ENCODE measurements around the gene SLC35D2. TPM values are rescaled to one million over a fixed set of nuclear protein-coding genes. Genes with fewer than 3 reads are reported as not detected.

Gene SLC35D2
- total and polyA plus RNA-seq, 4 experiments from 2014 or later = 25.3 to 30.5 (median 30.0) TPM

DNA sequence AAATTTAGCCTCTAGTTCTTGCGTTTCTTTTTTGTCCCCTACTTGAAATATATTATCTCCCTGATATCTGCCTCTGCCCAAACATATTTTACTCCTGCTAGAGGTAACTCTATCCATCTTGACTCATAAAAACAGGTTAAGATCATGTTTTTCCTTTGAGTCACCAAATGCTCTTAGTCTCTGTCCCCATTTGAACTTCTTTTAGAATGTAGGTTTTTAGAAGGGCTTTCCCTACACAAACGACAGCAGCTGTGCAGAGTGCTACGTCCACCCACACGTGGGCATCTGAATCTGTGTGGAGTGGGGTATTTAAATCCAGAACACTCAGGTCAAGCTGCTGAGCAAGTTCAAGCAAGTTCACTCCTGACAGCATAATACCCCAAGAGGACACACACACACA lies 83.7 kb downstream of the SLC35D2 start:
- no peaks in the 10 kb centered on the region for H3K27me3 ChIP-seq (ENCODE audit: insufficient read depth, low read length)
- H3K4me1 Mint-ChIP-seq = no peaks in the 10 kb centered on the region

DNA sequence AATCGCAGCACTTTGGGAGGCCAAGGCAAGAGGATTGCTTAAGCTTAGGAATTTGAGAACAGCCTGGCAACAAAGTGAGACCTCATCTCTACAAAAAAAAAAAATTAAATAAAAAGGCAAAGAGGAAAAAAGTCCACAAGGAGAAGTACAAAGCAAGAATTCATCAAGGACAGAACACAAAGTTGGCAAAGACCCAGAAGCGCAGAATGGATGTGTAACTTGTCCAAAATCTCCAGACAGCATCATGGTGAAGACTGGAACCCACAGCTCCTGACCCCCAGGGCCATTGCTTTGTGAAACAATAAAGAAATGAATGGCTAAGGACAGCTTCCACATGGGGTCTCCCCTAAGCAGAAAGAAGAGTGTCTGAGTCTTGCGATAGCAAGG lies 89.4 kb downstream of the SLC35D2 start:
- Histone ChIP-seq H3K36me3 (ENCODE audit: insufficient read depth, low read length) (no peaks in the 10 kb centered on the region), H3K27ac (ENCODE audit: low read depth, low read length) (no peak overlapping the region), H3K4me1 (ENCODE audit: insufficient read depth, low read length) (no peaks in the 10 kb centered on the region), H3K9me3 (ENCODE audit: control insufficient read depth in 1 of 2, low read length in 2 of 2) (no peaks in the 10 kb centered on the region), H3K27me3 (ENCODE audit: insufficient read depth, low read length) (no peaks in the 10 kb centered on the region), H3K4me3 (ENCODE audit: low read length in 2 of 2) (no peak overlapping the region)
- Mint-ChIP-seq H3K36me3 (peaks cover 0 to 3% of the 10 kb centered on the region in 2 donors), H3K27me3 (no peaks in the 10 kb centered on the region), H3K4me3 (no peak overlapping the region), H3K9me3 (peaks cover 0 to 4% (median 3%) of the 10 kb centered on the region in 8 donors), H3K27ac (no peak overlapping the region), H3K4me1 (no peaks in the 10 kb centered on the region)
- intact Hi-C loops (cut with micrococcal nuclease) = no loop called here
- DNase-seq = no peak
- CTCF ChIA-PET (ENCODE audit: partially characterized antibody) = no interaction called here
- POLR2A ChIA-PET (ENCODE audit: partially characterized antibody) = no interaction called here

More for the DNA sequence above, 83.7 kb downstream of the SLC35D2 start:
- DNase-seq = no peak
- peaks cover 1 to 3% of the 10 kb centered on the region in 2 donors for H3K36me3 Mint-ChIP-seq
- peaks cover 3 to 10% (median 7%) of the 10 kb centered on the region in 8 donors for H3K9me3 Mint-ChIP-seq
- CTCF ChIA-PET (ENCODE audit: partially characterized antibody) = no interaction called here
- intact Hi-C loops (cut with micrococcal nuclease) = no loop called here
- H3K27ac Mint-ChIP-seq = no peak overlapping the region
- Histone ChIP-seq H3K4me1 (ENCODE audit: insufficient read depth, low read length) (no peaks in the 10 kb centered on the region), H3K9me3 (ENCODE audit: control insufficient read depth in 1 of 2, low read length in 2 of 2) (no peaks in the 10 kb centered on the region), H3K27ac (ENCODE audit: low read depth, low read length) (no peak overlapping the region), H3K36me3 (ENCODE audit: insufficient read depth, low read length) (no peaks in the 10 kb centered on the region), H3K4me3 (ENCODE audit: low read length in 2 of 2) (no peak overlapping the region)
- no peak overlapping the region for H3K4me3 Mint-ChIP-seq
- H3K27me3 Mint-ChIP-seq = no peaks in the 10 kb centered on the region
- POLR2A ChIA-PET (ENCODE audit: partially characterized antibody) = no interaction called here

DNA sequence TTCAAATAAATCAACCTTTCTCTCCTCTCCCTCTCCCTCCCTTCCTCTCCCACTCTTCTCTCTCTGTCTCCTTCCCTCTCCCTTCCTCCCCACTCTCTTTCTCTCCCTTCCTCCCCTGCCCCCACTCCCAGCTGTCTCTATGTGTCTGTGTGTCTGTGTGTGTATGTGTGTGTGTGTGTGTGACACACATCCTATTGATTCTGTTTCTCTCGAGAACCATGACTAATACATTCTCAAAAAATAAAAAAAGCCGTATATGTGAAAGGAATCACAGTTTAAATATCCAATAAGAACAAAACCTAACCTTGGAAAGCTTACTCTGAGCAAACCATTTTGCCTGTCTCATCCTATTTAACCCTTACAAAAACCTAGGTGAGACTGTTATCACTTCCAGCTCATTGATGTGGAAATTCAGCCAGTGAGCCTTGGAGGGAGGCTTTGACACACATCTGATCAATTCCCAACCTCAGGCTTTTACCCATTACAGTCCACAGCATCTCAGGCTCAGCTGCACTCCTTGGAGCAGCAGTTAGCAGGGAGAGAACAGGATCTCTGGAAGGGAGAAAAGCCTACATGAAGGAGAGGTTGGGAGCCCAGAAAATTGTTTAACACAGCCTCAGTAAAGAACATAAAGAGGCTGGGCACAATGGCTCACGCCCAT lies 89.9 kb downstream of the SLC35D2 start:
- Mint-ChIP-seq H3K27me3 (no peaks in the 10 kb centered on the region), H3K4me3 (no peak overlapping the region), H3K4me1 (no peaks in the 10 kb centered on the region), H3K27ac (peak overlapping the region in 1 of 7 donors; percentile 58), H3K9me3 (peaks cover 0 to 4% (median 3%) of the 10 kb centered on the region in 8 donors), H3K36me3 (peaks cover 0 to 3% of the 10 kb centered on the region in 2 donors)
- POLR2A ChIA-PET (ENCODE audit: partially characterized antibody) = no interaction called here
- no peaks in the 10 kb centered on the region for H3K36me3 ChIP-seq (ENCODE audit: insufficient read depth, low read length)
- H3K9me3 ChIP-seq (ENCODE audit: control insufficient read depth in 1 of 2, low read length in 2 of 2) = no peaks in the 10 kb centered on the region
- no peaks in the 10 kb centered on the region for H3K4me1 ChIP-seq (ENCODE audit: insufficient read depth, low read length)
- CTCF ChIA-PET (ENCODE audit: partially characterized antibody) = no interaction called here
- DNase-seq = no peak
- intact Hi-C loops (cut with micrococcal nuclease) = no loop called here
- H3K27me3 ChIP-seq (ENCODE audit: insufficient read depth, low read length) = no peaks in the 10 kb centered on the region
- H3K27ac ChIP-seq (ENCODE audit: low read depth, low read length) = no peak overlapping the region
- H3K4me3 ChIP-seq (ENCODE audit: low read length in 2 of 2) = no peak overlapping the region

DNA sequence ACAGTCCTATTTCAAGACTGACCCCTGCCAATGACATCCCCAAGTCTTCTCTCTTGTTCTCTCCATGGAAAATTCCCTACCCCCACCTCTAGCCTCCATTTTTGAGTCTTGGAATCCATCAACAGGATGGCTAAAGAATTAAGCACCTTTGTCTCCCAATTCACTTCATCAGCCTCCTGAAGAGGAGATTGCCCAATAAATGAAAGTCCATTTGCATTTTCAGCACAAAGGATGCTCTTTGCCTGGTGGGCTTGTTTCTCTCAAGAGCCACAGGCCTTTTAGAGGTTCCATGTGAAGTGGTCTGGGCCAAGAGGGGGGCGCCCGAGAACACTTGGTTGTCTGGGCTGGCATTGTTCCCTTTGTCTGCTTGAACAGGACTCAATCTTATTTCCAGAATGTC lies 94.1 kb downstream of the SLC35D2 start:
- no peak overlapping the region for H3K27ac ChIP-seq (ENCODE audit: low read depth, low read length)
- intact Hi-C loops (cut with micrococcal nuclease) = no loop called here
- no peaks in the 10 kb centered on the region for H3K36me3 ChIP-seq (ENCODE audit: insufficient read depth, low read length)
- POLR2A ChIA-PET (ENCODE audit: partially characterized antibody) = no interaction called here
- no peaks in the 10 kb centered on the region for H3K27me3 ChIP-seq (ENCODE audit: insufficient read depth, low read length)
- H3K4me3 Mint-ChIP-seq = no peak overlapping the region
- H3K9me3 Mint-ChIP-seq = peaks cover 0 to 10% (median under 1%) of the 10 kb centered on the region in 8 donors
- no peaks in the 10 kb centered on the region for H3K27me3 Mint-ChIP-seq
- CTCF ChIA-PET (ENCODE audit: partially characterized antibody) = no interaction called here
- no peak overlapping the region for H3K27ac Mint-ChIP-seq
- H3K36me3 Mint-ChIP-seq = no peaks in the 10 kb centered on the region
- no peaks in the 10 kb centered on the region for H3K4me1 Mint-ChIP-seq
- H3K9me3 ChIP-seq (ENCODE audit: control insufficient read depth in 1 of 2, low read length in 2 of 2) = no peaks in the 10 kb centered on the region
- no peaks in the 10 kb centered on the region for H3K4me1 ChIP-seq (ENCODE audit: insufficient read depth, low read length)
- no peak overlapping the region for H3K4me3 ChIP-seq (ENCODE audit: low read length in 2 of 2)
- no peak for DNase-seq

DNA sequence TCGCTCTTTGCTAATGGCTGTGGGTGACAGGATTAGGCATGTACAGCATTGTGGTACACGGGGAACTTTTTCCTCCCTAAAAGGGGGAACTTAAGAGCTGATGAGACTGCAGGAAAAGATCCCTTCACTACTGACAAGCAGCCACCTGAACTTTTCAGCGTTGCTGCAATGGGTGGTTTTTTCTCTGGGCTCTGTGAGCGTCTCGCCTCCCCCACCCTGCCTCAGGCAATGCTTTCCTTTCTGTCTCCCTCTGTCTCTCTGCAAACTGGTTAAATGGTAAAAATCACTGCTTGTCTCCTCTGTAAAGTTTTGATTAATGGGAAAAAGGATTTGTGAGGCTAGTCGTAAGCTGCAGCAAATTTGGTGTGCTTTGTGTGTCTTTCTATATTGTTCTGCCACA lies 101.9 kb downstream of the SLC35D2 start:
- intact Hi-C loops (cut with micrococcal nuclease) = no loop called here
- Histone ChIP-seq H3K4me1 (ENCODE audit: insufficient read depth, low read length) (no peaks in the 10 kb centered on the region), H3K36me3 (ENCODE audit: insufficient read depth, low read length) (no peaks in the 10 kb centered on the region), H3K9me3 (ENCODE audit: control insufficient read depth in 1 of 2, low read length in 2 of 2) (no peaks in the 10 kb centered on the region), H3K27ac (ENCODE audit: low read depth, low read length) (no peak overlapping the region), H3K4me3 (ENCODE audit: low read length in 2 of 2) (no peak overlapping the region), H3K27me3 (ENCODE audit: insufficient read depth, low read length) (no peaks in the 10 kb centered on the region)
- peaks cover 3% of the 10 kb centered on the region in 2 donors for H3K27me3 Mint-ChIP-seq
- peaks cover 0 to 16% (median 5%) of the 10 kb centered on the region in 8 donors for H3K9me3 Mint-ChIP-seq
- DNase-seq = no peak
- H3K27ac Mint-ChIP-seq = no peak overlapping the region
- H3K4me3 Mint-ChIP-seq = no peak overlapping the region
- ChIA-PET CTCF (ENCODE audit: partially characterized antibody) (no interaction called here), POLR2A (ENCODE audit: partially characterized antibody) (no interaction called here)
- peaks cover 0 to 1% of the 10 kb centered on the region in 2 donors for H3K36me3 Mint-ChIP-seq
- no peaks in the 10 kb centered on the region for H3K4me1 Mint-ChIP-seq

DNA sequence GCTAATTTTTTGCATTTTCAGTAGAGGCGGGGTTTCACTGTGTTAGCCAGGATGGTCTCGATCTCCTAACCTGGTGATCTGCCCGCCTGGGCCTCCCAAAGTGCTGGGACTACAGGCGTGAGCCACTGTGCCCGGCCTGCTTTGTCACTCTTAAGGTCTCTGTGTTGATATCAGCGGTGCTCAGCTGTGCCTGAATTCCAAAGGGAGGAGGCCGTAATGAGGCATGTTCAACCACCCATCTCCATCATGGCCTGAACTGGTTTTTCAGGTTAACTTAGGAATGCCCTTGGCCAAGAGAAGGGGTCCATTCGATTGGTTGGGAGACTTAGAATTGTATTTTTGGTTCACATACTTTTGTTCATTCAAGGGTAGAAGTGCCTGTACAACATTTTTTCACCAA lies 103.6 kb downstream of the SLC35D2 start:
- CTCF ChIA-PET (ENCODE audit: partially characterized antibody) = no interaction called here
- Mint-ChIP-seq H3K4me3 (no peak overlapping the region), H3K4me1 (no peaks in the 10 kb centered on the region), H3K27me3 (peaks cover 3% of the 10 kb centered on the region in 2 donors), H3K36me3 (peaks cover 1 to 8% of the 10 kb centered on the region in 2 donors), H3K9me3 (peaks cover 0 to 25% (median 11%) of the 10 kb centered on the region in 8 donors), H3K27ac (no peak overlapping the region)
- Histone ChIP-seq H3K36me3 (ENCODE audit: insufficient read depth, low read length) (no peaks in the 10 kb centered on the region), H3K27ac (ENCODE audit: low read depth, low read length) (no peak overlapping the region), H3K4me1 (ENCODE audit: insufficient read depth, low read length) (no peaks in the 10 kb centered on the region), H3K4me3 (ENCODE audit: low read length in 2 of 2) (no peak overlapping the region), H3K27me3 (ENCODE audit: insufficient read depth, low read length) (no peaks in the 10 kb centered on the region), H3K9me3 (ENCODE audit: control insufficient read depth in 1 of 2, low read length in 2 of 2) (peaks cover 0 to under 1% of the 10 kb centered on the region in 2 donors)
- intact Hi-C loops (cut with micrococcal nuclease) = no loop called here
- no peak for DNase-seq
- POLR2A ChIA-PET (ENCODE audit: partially characterized antibody) = no interaction called here

DNA sequence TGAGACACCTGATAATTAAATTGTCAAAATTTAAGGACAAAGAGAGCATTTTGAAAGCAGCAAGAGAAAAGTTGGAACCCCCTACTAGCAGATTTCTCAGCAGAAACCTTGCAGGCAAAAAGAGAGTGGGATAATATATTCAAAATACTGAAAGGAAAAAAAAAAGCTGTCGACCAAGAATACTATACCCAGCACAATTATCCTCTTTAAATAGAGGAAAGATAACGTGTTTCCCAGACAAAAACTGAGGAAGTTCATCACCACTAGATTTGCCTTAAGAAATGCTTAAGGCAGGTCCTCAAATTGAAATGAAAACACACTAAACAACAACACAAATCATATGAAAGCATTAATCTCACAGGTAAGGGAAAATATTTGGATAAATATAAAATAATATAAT lies 108.6 kb downstream of the SLC35D2 start:
- Histone ChIP-seq H3K4me1 (ENCODE audit: insufficient read depth, low read length) (no peaks in the 10 kb centered on the region), H3K36me3 (ENCODE audit: insufficient read depth, low read length) (no peaks in the 10 kb centered on the region), H3K4me3 (ENCODE audit: low read length in 2 of 2) (no peak overlapping the region), H3K27ac (ENCODE audit: low read depth, low read length) (no peak overlapping the region), H3K27me3 (ENCODE audit: insufficient read depth, low read length) (no peaks in the 10 kb centered on the region), H3K9me3 (ENCODE audit: control insufficient read depth in 1 of 2, low read length in 2 of 2) (peaks cover 0 to 8% of the 10 kb centered on the region in 2 donors)
- ChIA-PET POLR2A (ENCODE audit: partially characterized antibody) (no interaction called here), CTCF (ENCODE audit: partially characterized antibody) (no interaction called here)
- Mint-ChIP-seq H3K27me3 (peaks cover 0 to 10% of the 10 kb centered on the region in 2 donors), H3K4me3 (no peak overlapping the region), H3K36me3 (peaks cover 11 to 12% of the 10 kb centered on the region in 2 donors), H3K4me1 (no peaks in the 10 kb centered on the region), H3K27ac (no peak overlapping the region), H3K9me3 (peaks cover 0 to 35% (median 31%) of the 10 kb centered on the region in 8 donors)
- intact Hi-C loops (cut with micrococcal nuclease) = no loop called here
- DNase-seq = no peak
